PC-9 (cell line): ENCODE data around the gene AFG3L2. TPM values are rescaled to one million over a fixed set of nuclear protein-coding genes. Genes with fewer than 3 reads are reported as not detected.

Source experiments
- BruUV-seq: library from RNA; stranded (reverse); fragments of 400-500 nt; replicated peaks from 2 replicates; lab custom pipeline; 2021; lab: Mats Ljungman, UMichigan
- CTCF ChIA-PET: fragments of 300-600 bp; sonication (Branson Sonifier 250); formaldehyde crosslinking; loops from one replicate; lab custom pipeline; 2022; ENCODE audit warnings: antibody characterized with exemption; lab: Charles Lee
- POLR2A ChIA-PET: fragments of 300-600 bp; sonication (Branson Sonifier 250); formaldehyde crosslinking; loops from one replicate; lab custom pipeline; 2022; ENCODE audit warnings: antibody characterized with exemption; ENCODE audit not compliant: unreplicated experiment; lab: Charles Lee
- DNase-seq, 2 experiments: peaks; one replicate each; pipeline versions ENCODE4 v3.0.0 to v3.0.0-alpha.2; 2015 to 2022; ENCODE audit warnings: mixed read lengths in 1 of 2
- H2AFZ ChIP-seq: fragments of 200-600 bp; sonication (generic); 2 replicates; pipeline ENCODE4 v1.8.1; 2017; ENCODE audit warnings: antibody characterized with exemption
- H3F3A ChIP-seq: fragments of 200-600 bp; sonication (generic); 2 replicates; pipeline ENCODE4 v1.8.1; 2017; ENCODE audit warnings: antibody characterized with exemption, mild to moderate bottlenecking, low read depth; ENCODE audit not compliant: insufficient read depth
- H3K27ac ChIP-seq: fragments of 200-600 bp; sonication (generic); 2 replicates; pipeline ENCODE4 v1.6.1; 2016; ENCODE audit warnings: mixed run types
- H3K27me3 ChIP-seq: fragments of 200-600 bp; sonication (generic); 2 replicates; pipeline ENCODE4 v1.6.1; 2016; ENCODE audit warnings: low read depth, mixed run types; ENCODE audit not compliant: insufficient read depth
- H3K36me3 ChIP-seq: fragments of 200-600 bp; sonication (generic); 2 replicates; pipeline ENCODE4 v1.6.1; 2016; ENCODE audit warnings: low read depth, mixed run types
- H3K4me1 ChIP-seq: fragments of 200-600 bp; sonication (generic); replicated peaks from 2 replicates; pipeline ENCODE4 v1.6.1; 2016; ENCODE audit warnings: mixed run types; ENCODE audit not compliant: insufficient read depth
- H3K4me2 ChIP-seq: fragments of 200-600 bp; sonication (generic); 2 replicates; pipeline ENCODE4 v1.6.1; 2017; ENCODE audit warnings: mixed run types
- H3K4me3 ChIP-seq: fragments of 200-600 bp; sonication (generic); 2 replicates; pipeline ENCODE4 v1.6.1; 2016; ENCODE audit warnings: mixed run types
- H3K79me2 ChIP-seq: fragments of 200-600 bp; sonication (generic); 2 replicates; pipeline ENCODE4 v1.6.1; 2017; ENCODE audit warnings: low read depth, mixed run types
- H3K9me2 ChIP-seq: fragments of 200-600 bp; sonication (generic); 2 replicates; pipeline ENCODE4 v1.8.1; 2017; ENCODE audit warnings: mild to moderate bottlenecking; ENCODE audit not compliant: insufficient read depth
- H3K9me3 ChIP-seq: fragments of 200-600 bp; sonication (generic); 2 replicates; pipeline ENCODE4 v1.8.1; 2016; ENCODE audit warnings: low read depth; ENCODE audit not compliant: insufficient read depth
- H4K20me1 ChIP-seq: fragments of 200-600 bp; sonication (generic); 2 replicates; pipeline ENCODE4 v1.8.1; 2017; ENCODE audit not compliant: insufficient read depth
- CTCF ChIP-seq: fragments of 200-600 bp; sonication (generic); conservative IDR thresholded peaks from 2 replicates; pipeline ENCODE4 v1.6.1; 2017; ENCODE audit warnings: mixed run types, antibody characterized with exemption, mild to moderate bottlenecking, moderate library complexity
- EZH2 ChIP-seq: fragments of 200-600 bp; sonication (generic); IDR thresholded peaks from 2 replicates; pipeline ENCODE4 v1.8.0; 2017; ENCODE audit warnings: antibody characterized with exemption, low read depth
- intact Hi-C: fragments of 100-400 bp; cut with micrococcal nuclease; formaldehyde crosslinking; loops from one replicate; pipeline ENCODE4 v1.10.0; 2022; ENCODE audit not compliant: unreplicated experiment
- total RNA-seq: library from RNA; stranded (reverse); gene quantifications from 2 replicates; pipeline ENCODE4 v1.2.3, GENCODE V29; 2021

Gene AFG3L2
- total RNA-seq, 1 experiment from 2014 or later: 69.4 TPM

- no peak for DNase-seq
- peaks cover 8% of the 10 kb centered on the region for H4K20me1 ChIP-seq
- H3K36me3 ChIP-seq: peaks cover 25% of the 10 kb centered on the region; the same call in 1 of the 2 replicates
- TF ChIP-seq EZH2: no peak
- TF ChIP-seq CTCF: no peak
- no peaks in the 10 kb centered on the region for H3K27me3 ChIP-seq
- no peak overlapping the region for H3K27ac ChIP-seq
- no peaks in the 10 kb centered on the region for H3K9me2 ChIP-seq
- no peaks in the 10 kb centered on the region for H3K9me3 ChIP-seq
- no peak overlapping the region for H2AFZ ChIP-seq
- no TSS peak for BruUV-seq
- peaks cover 1% of the 10 kb centered on the region for H3K4me1 ChIP-seq
- ChIA-PET CTCF (no interaction called here), POLR2A (no interaction called here)
- intact Hi-C loops: no loop called here
- no peak overlapping the region for H3K4me2 ChIP-seq
- H3K79me2 ChIP-seq: peaks cover 19% of the 10 kb centered on the region
- H3K4me3 ChIP-seq: no peak overlapping the region
- H3F3A ChIP-seq: 0 out of 2 replicates have a peak, but pooled peaks cover 3% of the 10 kb centered on the region
Measured at GRCh38 chr18:12366379-12366778, 10.6 kb downstream of the AFG3L2 start.

- no peaks in the 10 kb centered on the region for H3K9me2 ChIP-seq
- H2AFZ ChIP-seq: no peak overlapping the region
- peaks cover 8% of the 10 kb centered on the region for H4K20me1 ChIP-seq
- no TSS peak for BruUV-seq
- TF ChIP-seq EZH2 (no peak), CTCF (no peak)
- no peak overlapping the region for H3K4me3 ChIP-seq
- H3K79me2 ChIP-seq: no peaks in the 10 kb centered on the region
- ChIA-PET CTCF (interaction anchor here (0.6 kb wide), 1 partner anchor 81 kb away, joined by 4 read pairs; no protein-coding TSS in a partner anchor), POLR2A (no interaction called here)
- no peak overlapping the region for H3K4me2 ChIP-seq
- H3K27me3 ChIP-seq: no peaks in the 10 kb centered on the region
- no peak overlapping the region for H3K27ac ChIP-seq
- H3K9me3 ChIP-seq: no peaks in the 10 kb centered on the region
- no peaks in the 10 kb centered on the region for H3K4me1 ChIP-seq
- DNase-seq: no peak
- 0 out of 2 replicates have a peak, but pooled peaks cover 3% of the 10 kb centered on the region for H3F3A ChIP-seq
- peaks cover 19% of the 10 kb centered on the region; the same call in 1 of the 2 replicates for H3K36me3 ChIP-seq
- intact Hi-C loops: no loop called here
Measured at GRCh38 chr18:12362473-12363174, 14.4 kb downstream of the AFG3L2 start.

DNA sequence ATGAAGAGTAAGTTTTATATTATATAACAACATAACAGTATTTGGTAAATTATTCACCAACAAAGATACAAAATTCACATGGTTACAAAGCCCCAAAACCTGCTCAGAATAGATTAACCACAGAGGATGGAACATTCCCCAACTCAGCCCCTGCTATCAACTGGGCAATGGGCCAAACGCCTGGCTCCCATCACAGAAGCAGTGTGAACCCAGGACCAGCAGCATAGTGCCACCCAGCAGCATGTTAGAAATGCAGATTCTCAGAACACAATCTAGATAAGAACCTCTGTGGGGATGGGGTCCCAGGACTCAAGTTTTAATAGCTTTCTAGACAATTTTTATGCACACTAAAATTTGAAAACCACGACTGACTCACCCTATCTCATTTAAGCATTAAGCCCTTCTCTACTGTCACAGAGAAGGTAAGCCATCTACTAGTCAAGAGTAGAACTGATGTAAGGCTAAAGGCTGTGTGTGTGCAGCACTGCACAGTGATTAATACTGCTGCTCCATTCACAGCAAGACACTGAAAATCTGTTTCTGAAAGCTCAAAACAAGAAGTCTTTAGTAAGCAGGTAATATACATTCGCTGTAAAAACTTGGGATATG, 15.2 kb downstream of the AFG3L2 start:
- DNase-seq: no peak
- intact Hi-C loops: no loop called here
- ChIA-PET POLR2A (no interaction called here), CTCF (interaction anchor here (0.6 kb wide), 1 partner anchor 80 kb away, joined by 4 read pairs; no protein-coding TSS in a partner anchor)
- BruUV-seq: no TSS peak
- no peak overlapping the region for H2AFZ ChIP-seq
- H3K79me2 ChIP-seq: no peaks in the 10 kb centered on the region
- no peak overlapping the region for H3K4me2 ChIP-seq
- 0 out of 2 replicates have a peak, but pooled peaks cover 3% of the 10 kb centered on the region for H3F3A ChIP-seq
- H3K4me3 ChIP-seq: no peak overlapping the region
- H3K27me3 ChIP-seq: no peaks in the 10 kb centered on the region
- H3K4me1 ChIP-seq: no peaks in the 10 kb centered on the region
- peaks cover 19% of the 10 kb centered on the region; the same call in 1 of the 2 replicates for H3K36me3 ChIP-seq
- H3K9me2 ChIP-seq: no peaks in the 10 kb centered on the region
- TF ChIP-seq EZH2 (no peak), CTCF (no peak)
- peaks cover 3% of the 10 kb centered on the region; the same call in 1 of the 2 replicates for H4K20me1 ChIP-seq
- H3K27ac ChIP-seq: no peak overlapping the region
- H3K9me3 ChIP-seq: no peaks in the 10 kb centered on the region
